IMR-90 (cell line): ENCODE data around the gene SCARB1. TPM values are rescaled to one million over a fixed set of nuclear protein-coding genes. Genes with fewer than 3 reads are reported as not detected.

Source experiments
- ATAC-seq: fragments of 200-7000 bp; cut with Tn5 transposase; 2 replicates; pipeline ENCODE4 v1.9.1; 2020; ENCODE audit warnings: low read depth, mild to moderate bottlenecking, moderate library complexity
- BruUV-seq: library from RNA; stranded (reverse); fragments of 400-500 nt; replicated peaks from 2 replicates; lab custom pipeline; 2021; lab: Mats Ljungman, UMichigan
- CTCF ChIA-PET: fragments of 300-600 bp; formaldehyde crosslinking; extraction: SDS; loops from one replicate; lab custom pipeline; 2021; ENCODE audit warnings: antibody characterized with exemption; lab: Yijun Ruan, JAX
- POLR2A ChIA-PET: fragments of 300-600 bp; sonication (Branson Sonifier 250); formaldehyde crosslinking; loops from one replicate; lab custom pipeline; 2022; ENCODE audit warnings: antibody characterized with exemption; ENCODE audit not compliant: unreplicated experiment; lab: Charles Lee
- DNase-seq: peaks from one replicate; pipeline ENCODE4 v3.0.0; 2013
- H2AFZ ChIP-seq: replicated peaks from 2 replicates; pipeline ENCODE3; 2013; ENCODE audit warnings: low read length, mild to moderate bottlenecking; ENCODE audit not compliant: poor library complexity
- H2AK5ac ChIP-seq: 2 replicates; pipeline ENCODE4 v1.6.1; 2013; ENCODE audit warnings: low read depth, low read length, inconsistent platforms
- H2AK9ac ChIP-seq: replicated peaks from 2 replicates; pipeline ENCODE3; 2013; ENCODE audit warnings: mild to moderate bottlenecking, low read depth, low read length, moderate library complexity; ENCODE audit not compliant: poor library complexity
- H2BK120ac ChIP-seq: 2 replicates; pipeline ENCODE4 v1.6.1; 2013; ENCODE audit warnings: low read depth, low read length, inconsistent platforms
- H2BK15ac ChIP-seq: 3 replicates; pipeline ENCODE4 v1.6.1; 2013; ENCODE audit warnings: low read depth, low read length, inconsistent platforms
- H2BK20ac ChIP-seq: 2 replicates; pipeline ENCODE4 v1.6.1; 2013; ENCODE audit warnings: low read depth, mild to moderate bottlenecking, inconsistent platforms, low read length, moderate library complexity
- H2BK5ac ChIP-seq: 2 replicates; pipeline ENCODE4 v1.6.1; 2013; ENCODE audit warnings: mild to moderate bottlenecking, low read depth, low read length, inconsistent platforms; ENCODE audit not compliant: poor library complexity, severe bottlenecking
- H3K14ac ChIP-seq: replicated peaks from 2 replicates; pipeline ENCODE4 v1.6.1; 2013; ENCODE audit warnings: low read depth, low read length, inconsistent platforms
- H3K18ac ChIP-seq: 2 replicates; pipeline ENCODE4 v1.6.1; 2013; ENCODE audit warnings: low read depth, low read length, control low read depth
- H3K23ac ChIP-seq: 2 replicates; pipeline ENCODE4 v1.6.1; 2013; ENCODE audit warnings: low read depth, low read length, inconsistent platforms
- H3K27ac ChIP-seq: 2 replicates; pipeline ENCODE4 v1.5.1; 2013; ENCODE audit warnings: mild to moderate bottlenecking, control low read depth, low read length; ENCODE audit not compliant: insufficient read depth
- H3K27me3 ChIP-seq: 2 replicates; pipeline ENCODE4 v1.6.1; 2013; ENCODE audit warnings: low read length; ENCODE audit not compliant: control insufficient read depth, insufficient read depth
- H3K36me3 ChIP-seq: 2 replicates; pipeline ENCODE4 v1.6.1; 2013; ENCODE audit warnings: low read length, mixed read lengths; ENCODE audit not compliant: control insufficient read depth, insufficient read depth
- H3K4ac ChIP-seq: 2 replicates; pipeline ENCODE4 v1.6.1; 2013; ENCODE audit warnings: low read depth, low read length, inconsistent platforms
- H3K4me1 ChIP-seq: 2 replicates; pipeline ENCODE4 v1.6.1; 2013; ENCODE audit warnings: low read length, mixed read lengths; ENCODE audit not compliant: control insufficient read depth, insufficient read depth
- H3K4me2 ChIP-seq: 2 replicates; pipeline ENCODE4 v1.6.1; 2013; ENCODE audit warnings: low read depth, mild to moderate bottlenecking, control low read depth, low read length, moderate library complexity
- H3K4me3 ChIP-seq: 2 replicates; pipeline ENCODE4 v1.5.1; 2013; ENCODE audit warnings: low read depth, mild to moderate bottlenecking, control low read depth, low read length, moderate library complexity; ENCODE audit not compliant: insufficient read depth
- H3K56ac ChIP-seq: 2 replicates; pipeline ENCODE4 v1.6.1; 2013; ENCODE audit warnings: low read length, inconsistent platforms; ENCODE audit not compliant: insufficient read depth; ENCODE audit errors: extremely low read depth
- H3K79me1 ChIP-seq, 2 experiments: 2 replicates each; pipeline ENCODE4 v1.6.1; 2013; ENCODE audit warnings: low read length in 2 of 2, inconsistent platforms in 1 of 2, low read depth in 1 of 2
- H3K9ac ChIP-seq: 2 replicates; pipeline ENCODE4 v1.6.1; 2013; ENCODE audit warnings: low read depth, low read length, control low read depth
- H3K9me1 ChIP-seq: 2 replicates; pipeline ENCODE4 v1.6.1; 2013; ENCODE audit warnings: low read length, inconsistent platforms; ENCODE audit not compliant: insufficient read depth
- H3K9me3 ChIP-seq: 2 replicates; pipeline ENCODE4 v1.6.1; 2013; ENCODE audit warnings: low read length; ENCODE audit not compliant: control insufficient read depth, insufficient read depth
- H4K20me1 ChIP-seq: 2 replicates; pipeline ENCODE4 v1.6.1; 2013; ENCODE audit warnings: low read length, inconsistent platforms; ENCODE audit not compliant: insufficient read depth
- H4K5ac ChIP-seq: 2 replicates; pipeline ENCODE4 v1.6.1; 2013; ENCODE audit warnings: mild to moderate bottlenecking, low read depth, low read length, control low read depth
- H4K8ac ChIP-seq, 2 experiments: 2 replicates each; pipeline ENCODE4 v1.6.1; 2013; ENCODE audit warnings: low read depth in 2 of 2, low read length in 2 of 2, control low read depth in 1 of 2, inconsistent platforms in 1 of 2
- H4K91ac ChIP-seq: 2 replicates; pipeline ENCODE4 v1.6.1; 2013; ENCODE audit warnings: low read depth, low read length, inconsistent platforms; ENCODE audit not compliant: insufficient read depth
- BHLHE40 ChIP-seq: fragments of 150-350 bp; IDR thresholded peaks from 2 replicates; pipeline ENCODE4 v1.6.1; 2016; ENCODE audit warnings: mild to moderate bottlenecking, low read depth, low read length
- CHD1 ChIP-seq: IDR thresholded peaks from 2 replicates; pipeline ENCODE4 v1.6.1; 2012; ENCODE audit warnings: low read depth, low read length, improper control_type of control experiment
- CTCF ChIP-seq: conservative IDR thresholded peaks from 2 replicates; pipeline ENCODE4 v1.5.1; 2012; ENCODE audit warnings: mild to moderate bottlenecking, low read depth, low read length, improper control_type of control experiment
- FOS ChIP-seq: fragments of 150-350 bp; IDR thresholded peaks from 2 replicates; pipeline ENCODE4 v1.6.1; 2016; ENCODE audit warnings: low read depth, low read length
- MAFK ChIP-seq: IDR thresholded peaks from 2 replicates; pipeline ENCODE4 v1.6.1; 2012; ENCODE audit warnings: low read depth, low read length, improper control_type of control experiment
- MAZ ChIP-seq: IDR thresholded peaks from 2 replicates; pipeline ENCODE4 v1.6.1; 2012; ENCODE audit warnings: low read depth, mild to moderate bottlenecking, low read length, improper control_type of control experiment, moderate library complexity, borderline replicate concordance
- NFE2L2 ChIP-seq: fragments of 150-350 bp; IDR thresholded peaks from 2 replicates; pipeline ENCODE4 v1.6.1; 2016; ENCODE audit warnings: low read depth, mild to moderate bottlenecking, low read length
- RAD21 ChIP-seq: IDR thresholded peaks from 2 replicates; pipeline ENCODE4 v1.6.1; 2012; ENCODE audit warnings: low read length, improper control_type of control experiment
- RCOR1 ChIP-seq: IDR thresholded peaks from 2 replicates; pipeline ENCODE4 v1.6.1; 2012; ENCODE audit warnings: mild to moderate bottlenecking, low read length, improper control_type of control experiment; ENCODE audit not compliant: insufficient replicate concordance
- RFX5 ChIP-seq: IDR thresholded peaks from 2 replicates; pipeline ENCODE4 v1.8.0; 2012; ENCODE audit warnings: low read depth, mild to moderate bottlenecking, low read length, moderate library complexity
- WGBS, 2 experiments: methylation state at CpG; one replicate each; pipeline versions ENCODE4 v1.1.5 to v1.1.7; 2013; ENCODE audit warnings: missing lambda C conversion rate in 2 of 2; ENCODE audit not compliant: insufficient read length in 1 of 2; ENCODE audit errors: extremely low coverage in 2 of 2; 5-methylcytosine and 5-hydroxymethylcytosine counted together
- dilution Hi-C: fragments of 300-500 bp; cut with HindIII; formaldehyde crosslinking; loops from one replicate; pipeline ENCODE4 v1.14.3; 2018; ENCODE audit warnings: low sequenced_read_pairs; ENCODE audit not compliant: unreplicated experiment
- in situ Hi-C: fragments of 300-500 bp; cut with MboI; formaldehyde crosslinking; loops from 3 replicates; pipeline ENCODE4 v1.14.3; 2019; ENCODE audit warnings: low sequenced_read_pairs, inconsistent platforms, mixed read lengths
- intact Hi-C: fragments of 100-400 bp; cut with micrococcal nuclease; formaldehyde crosslinking; loops from 2 replicates; pipeline ENCODE4 v1.10.0; 2022
- polyA plus RNA-seq, 3 experiments: library from polyadenylated mRNA; depleted of rRNA; stranded (reverse); fragments of >200 nt; gene quantifications; 2 replicates each; pipeline ENCODE4 v1.2.3, GENCODE V29; 2012; ENCODE audit warnings: low replicate concordance in 1 of 3
- total RNA-seq: library from RNA; depleted of rRNA; stranded (reverse); fragments of >200 nt; gene quantifications from 2 replicates; pipeline ENCODE4 v1.2.3, GENCODE V29; 2012

Gene SCARB1
- total and polyA plus RNA-seq, 2 of the 4 experiments (the other 2 are of a cell fraction): 3.0 to 24.8 TPM

GRCh38 chr12:124780752-124781685 is 82.6 kb downstream of the SCARB1 start (continued):
- no peak for TF ChIP-seq MAZ

GRCh38 chr12:124780336-124780735 is 83.3 kb downstream of the SCARB1 start:
- Histone ChIP-seq H3K56ac (no peak overlapping the region), H2BK15ac (no peak overlapping the region), H3K27ac (no peak overlapping the region), H3K14ac (no peak overlapping the region), H4K91ac (no peak overlapping the region), H2BK5ac (no peak overlapping the region), H3K9me3 (no peaks in the 10 kb centered on the region), H3K23ac (no peak overlapping the region), H3K18ac (no peak overlapping the region), H3K9me1 (peaks cover 2% of the 10 kb centered on the region), H4K20me1 (no peaks in the 10 kb centered on the region), H3K4me3 (no peak overlapping the region), H2BK20ac (no peak overlapping the region), H3K79me1 (no peaks in the 10 kb centered on the region), H2AK9ac (no peak overlapping the region), H2BK120ac (no peak overlapping the region), H4K8ac (no peak overlapping the region), H3K36me3 (no peaks in the 10 kb centered on the region), H3K27me3 (no peaks in the 10 kb centered on the region), H3K4ac (no peak overlapping the region), H3K4me2 (no peak overlapping the region), H4K5ac (no peak overlapping the region), H2AK5ac (no peak overlapping the region), H2AFZ (no peak overlapping the region), H3K9ac (no peak overlapping the region), H3K4me1 (peaks cover 7% of the 10 kb centered on the region)
- no CpG with 5 or more reads among the region's 3 CpGs for WGBS, 2 experiments
- DNase-seq (no peak), ATAC-seq (no peak)
- intact Hi-C loops (no loop called here), in situ Hi-C loops (no loop called here), dilution Hi-C loops (no loop called here)
- ChIA-PET CTCF (no interaction called here), POLR2A (no interaction called here)
- BruUV-seq: no TSS peak
- TF ChIP-seq RFX5: no peak
- no peak for TF ChIP-seq NFE2L2
- no peak for TF ChIP-seq CHD1
- no peak for TF ChIP-seq RAD21
- no peak for TF ChIP-seq CTCF
- TF ChIP-seq BHLHE40: no peak
- TF ChIP-seq RCOR1: no peak
- no peak for TF ChIP-seq FOS
- TF ChIP-seq MAFK: no peak
